Cardiac muscle cell (in vitro differentiated cells and primary cell): Measurements from ENCODE around the gene ELP5. TPM values are rescaled to one million over a fixed set of nuclear protein-coding genes. Genes with fewer than 3 reads are reported as not detected.

Experiments
- DNase-seq, 2 donors: peaks; one replicate each; pipeline versions ENCODE4 v3.0.0 to v3.0.0-alpha.2; 2010 to 2017; ENCODE audit warnings: low read depth in 1 of 2, low spot score in 1 of 2
- H3K27ac ChIP-seq: fragments of 200-600 bp; sonication (generic); 2 replicates; pipeline ENCODE4 v1.5.1; 2016
- H3K27me3 ChIP-seq: fragments of 200-600 bp; sonication (generic); 2 replicates; pipeline ENCODE4 v1.6.0; 2016; ENCODE audit warnings: control low read depth
- H3K36me3 ChIP-seq: fragments of 200-600 bp; sonication (generic); 2 replicates; pipeline ENCODE4 v1.5.1; 2016; ENCODE audit warnings: control low read depth
- H3K4me1 ChIP-seq: fragments of 200-600 bp; sonication (generic); 2 replicates; pipeline ENCODE4 v1.8.1; 2017; ENCODE audit warnings: low read depth, mild to moderate bottlenecking, mixed run types
- H3K4me3 ChIP-seq: fragments of 200-600 bp; sonication (generic); 2 replicates; pipeline ENCODE4 v1.5.1; 2016; ENCODE audit warnings: mild to moderate bottlenecking
- H3K9me3 ChIP-seq: fragments of 200-600 bp; sonication (generic); 2 replicates; pipeline ENCODE4 v1.5.1; 2017; ENCODE audit warnings: low read depth, mild to moderate bottlenecking, control low read depth
- polyA plus RNA-seq: library from polyadenylated mRNA; unstranded; fragments of >200 nt; fragmentation: Nextera tagmentation; extraction: Ambion mirVana; gene quantifications from 2 replicates; pipeline ENCODE4 v1.2.1, GENCODE V29; 2016
- total RNA-seq: library from RNA; depleted of rRNA; stranded (reverse); fragments of >200 nt; gene quantifications from 2 replicates; pipeline ENCODE4 v1.2.3, GENCODE V29; 2016
- TF ChIP-seq, protein P1 (sequence below): IDR thresholded peaks from 2 replicates; pipeline ENCODE4 v1.5.1; 2012; ENCODE audit warnings: low read depth, mild to moderate bottlenecking, low read length

ELP5 gene
- total and polyA plus RNA-seq, 2 experiments from 2014 or later: 54.5 to 62.3 TPM

DNA sequence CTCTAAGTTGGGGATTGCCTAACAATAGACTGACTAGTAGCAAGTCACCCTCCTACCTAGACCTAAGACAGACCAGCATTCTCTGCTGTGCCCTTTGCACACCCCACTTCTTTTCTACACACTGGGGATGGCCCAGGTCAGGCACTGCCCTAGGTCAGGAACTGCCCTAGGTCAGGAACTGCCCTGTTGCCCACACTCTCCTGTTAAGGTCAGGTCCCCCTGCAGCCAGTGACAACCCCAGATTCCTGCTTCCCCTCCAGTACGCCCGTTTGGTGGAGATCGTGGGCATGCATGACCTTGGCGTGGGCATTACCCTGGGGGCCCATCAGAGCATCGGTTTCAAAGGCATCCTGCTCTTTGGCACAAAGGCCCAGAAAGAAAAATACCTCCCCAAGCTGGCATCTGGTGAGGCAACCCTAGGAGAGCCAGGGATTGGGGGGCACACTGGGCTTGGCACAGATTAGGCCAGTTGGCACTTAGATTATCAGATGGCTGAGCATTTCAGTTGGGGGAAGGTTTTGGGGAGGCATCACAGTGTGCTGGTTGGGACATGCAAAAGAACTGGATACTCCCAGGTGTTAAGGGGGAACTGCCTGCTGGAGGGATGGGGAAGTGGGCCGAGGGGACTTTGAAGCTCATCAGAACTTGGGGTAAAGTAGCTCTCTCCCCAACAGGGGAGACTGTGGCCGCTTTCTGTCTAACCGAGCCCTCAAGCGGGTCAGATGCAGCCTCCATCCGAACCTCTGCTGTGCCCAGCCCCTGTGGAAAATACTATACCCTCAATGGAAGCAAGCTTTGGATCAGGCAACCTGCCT is 30.5 kb upstream of the ELP5 start:
- H3K27me3 ChIP-seq: no peaks in the 10 kb centered on the region
- no peaks in the 10 kb centered on the region for H3K9me3 ChIP-seq
- DNase-seq: no peak
- H3K36me3 ChIP-seq: peaks cover 41% of the 10 kb centered on the region
- H3K4me3 ChIP-seq: no peak overlapping the region
- H3K4me1 ChIP-seq: peaks cover 18% of the 10 kb centered on the region
- TF ChIP-seq, protein P1, sequence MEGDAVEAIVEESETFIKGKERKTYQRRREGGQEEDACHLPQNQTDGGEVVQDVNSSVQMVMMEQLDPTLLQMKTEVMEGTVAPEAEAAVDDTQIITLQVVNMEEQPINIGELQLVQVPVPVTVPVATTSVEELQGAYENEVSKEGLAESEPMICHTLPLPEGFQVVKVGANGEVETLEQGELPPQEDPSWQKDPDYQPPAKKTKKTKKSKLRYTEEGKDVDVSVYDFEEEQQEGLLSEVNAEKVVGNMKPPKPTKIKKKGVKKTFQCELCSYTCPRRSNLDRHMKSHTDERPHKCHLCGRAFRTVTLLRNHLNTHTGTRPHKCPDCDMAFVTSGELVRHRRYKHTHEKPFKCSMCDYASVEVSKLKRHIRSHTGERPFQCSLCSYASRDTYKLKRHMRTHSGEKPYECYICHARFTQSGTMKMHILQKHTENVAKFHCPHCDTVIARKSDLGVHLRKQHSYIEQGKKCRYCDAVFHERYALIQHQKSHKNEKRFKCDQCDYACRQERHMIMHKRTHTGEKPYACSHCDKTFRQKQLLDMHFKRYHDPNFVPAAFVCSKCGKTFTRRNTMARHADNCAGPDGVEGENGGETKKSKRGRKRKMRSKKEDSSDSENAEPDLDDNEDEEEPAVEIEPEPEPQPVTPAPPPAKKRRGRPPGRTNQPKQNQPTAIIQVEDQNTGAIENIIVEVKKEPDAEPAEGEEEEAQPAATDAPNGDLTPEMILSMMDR: no peak
- peak overlapping the region; percentile 66 for H3K27ac ChIP-seq

DNA sequence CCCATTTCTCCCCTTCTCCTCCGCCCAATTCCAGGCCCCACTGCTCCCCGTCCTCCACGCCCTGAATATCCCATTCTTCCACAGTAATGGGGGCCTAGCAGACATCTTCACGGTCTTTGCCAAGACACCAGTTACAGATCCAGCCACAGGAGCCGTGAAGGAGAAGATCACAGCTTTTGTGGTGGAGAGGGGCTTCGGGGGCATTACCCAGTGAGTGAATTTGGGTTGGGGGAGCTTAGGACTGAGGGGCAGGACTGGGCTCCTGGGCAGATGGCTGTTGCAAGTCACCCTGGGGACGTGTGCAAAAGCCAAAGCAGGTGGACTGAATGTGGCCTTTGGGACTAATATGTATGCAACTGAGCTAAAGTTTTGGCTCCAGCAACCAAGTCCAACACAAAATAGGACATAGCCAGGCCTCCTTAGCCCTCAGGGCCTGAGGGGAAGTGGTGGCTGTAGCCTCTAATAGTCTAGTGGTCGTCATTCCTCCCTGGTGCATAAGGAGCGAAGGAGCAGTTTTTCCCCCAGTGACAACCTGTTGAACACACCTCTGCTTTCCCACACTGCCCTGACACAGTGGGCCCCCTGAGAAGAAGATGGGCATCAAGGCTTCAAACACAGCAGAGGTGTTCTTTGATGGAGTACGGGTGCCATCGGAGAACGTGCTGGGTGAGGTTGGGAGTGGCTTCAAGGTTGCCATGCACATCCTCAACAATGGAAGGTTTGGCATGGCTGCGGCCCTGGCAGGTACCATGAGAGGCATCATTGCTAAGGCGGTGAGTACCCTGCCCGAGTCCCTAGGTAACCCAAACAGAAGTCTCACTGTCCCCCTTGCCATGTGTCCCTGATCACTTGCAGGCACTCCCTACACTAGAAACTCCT is 29.7 kb upstream of the ELP5 start:
- DNase-seq: no peak
- Histone ChIP-seq H3K27me3 (no peaks in the 10 kb centered on the region), H3K27ac (no peak overlapping the region), H3K36me3 (peaks cover 49% of the 10 kb centered on the region), H3K9me3 (no peaks in the 10 kb centered on the region), H3K4me3 (no peak overlapping the region), H3K4me1 (peaks cover 14% of the 10 kb centered on the region)
- TF ChIP-seq, protein P1: no peak

DNA sequence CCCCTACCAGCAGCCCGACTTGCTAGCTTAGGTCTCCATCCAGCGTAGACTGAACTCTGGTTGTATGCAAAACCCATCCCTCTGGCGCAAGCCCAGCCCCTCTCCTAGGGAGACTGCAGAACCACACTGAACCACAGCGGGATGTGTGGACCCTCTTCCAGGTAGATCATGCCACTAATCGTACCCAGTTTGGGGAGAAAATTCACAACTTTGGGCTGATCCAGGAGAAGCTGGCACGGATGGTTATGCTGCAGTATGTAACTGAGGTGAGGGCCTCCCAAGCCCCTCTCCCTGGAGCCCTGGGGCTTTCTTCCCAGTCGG is 29.1 kb upstream of the ELP5 start:
- peaks cover 55% of the 10 kb centered on the region for H3K36me3 ChIP-seq
- peaks cover 14% of the 10 kb centered on the region for H3K4me1 ChIP-seq
- TF ChIP-seq, protein P1: no peak
- H3K27ac ChIP-seq: no peak overlapping the region
- no peaks in the 10 kb centered on the region for H3K9me3 ChIP-seq
- no peak for DNase-seq
- no peak overlapping the region for H3K4me3 ChIP-seq
- no peaks in the 10 kb centered on the region for H3K27me3 ChIP-seq

DNA sequence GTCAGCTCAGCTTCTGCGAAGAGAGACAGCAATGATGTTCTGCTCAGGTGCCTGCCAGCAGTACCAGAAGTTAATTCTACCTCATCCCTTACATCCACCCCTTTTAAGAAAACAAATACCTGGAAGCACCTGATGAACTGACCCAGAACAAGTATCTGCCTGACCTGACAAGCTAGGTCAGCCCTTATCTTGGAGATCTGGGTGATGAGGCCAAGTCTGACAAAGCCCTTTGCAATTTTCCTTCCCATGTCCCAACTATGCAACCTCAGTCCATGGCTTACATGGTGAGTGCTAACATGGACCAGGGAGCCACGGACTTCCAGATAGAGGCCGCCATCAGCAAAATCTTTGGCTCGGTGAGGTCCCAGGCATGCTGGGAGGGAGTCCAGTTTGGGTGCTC is 28.6 kb upstream of the ELP5 start:
- TF ChIP-seq, protein P1: no peak
- H3K27me3 ChIP-seq: no peaks in the 10 kb centered on the region
- no peak overlapping the region for H3K27ac ChIP-seq
- no peak overlapping the region for H3K4me3 ChIP-seq
- no peaks in the 10 kb centered on the region for H3K9me3 ChIP-seq
- H3K4me1 ChIP-seq: peaks cover 11% of the 10 kb centered on the region
- peaks cover 59% of the 10 kb centered on the region for H3K36me3 ChIP-seq
- no peak for DNase-seq

DNA sequence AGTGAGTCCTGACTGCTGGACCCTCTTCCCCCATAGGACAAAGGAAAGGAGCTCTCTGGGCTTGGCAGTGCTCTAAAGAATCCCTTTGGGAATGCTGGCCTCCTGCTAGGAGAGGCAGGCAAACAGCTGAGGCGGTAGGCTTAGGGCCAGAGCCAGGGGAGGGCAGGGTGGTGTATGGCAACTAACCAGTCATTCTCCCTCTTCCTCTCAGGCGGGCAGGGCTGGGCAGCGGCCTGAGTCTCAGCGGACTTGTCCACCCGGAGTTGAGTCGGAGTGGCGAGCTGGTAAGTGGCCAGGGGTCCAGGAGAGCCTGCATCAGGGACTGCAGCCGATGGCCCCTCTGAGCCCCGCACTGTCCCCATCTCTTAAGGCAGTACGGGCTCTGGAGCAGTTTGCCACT is 27.9 kb upstream of the ELP5 start:
- TF ChIP-seq, protein P1: no peak
- Histone ChIP-seq H3K36me3 (peaks cover 66% of the 10 kb centered on the region), H3K27me3 (no peaks in the 10 kb centered on the region), H3K4me3 (no peak overlapping the region), H3K9me3 (no peaks in the 10 kb centered on the region), H3K4me1 (peaks cover 6% of the 10 kb centered on the region), H3K27ac (no peak overlapping the region)
- no peak for DNase-seq
